ENCODE data around the gene GRM5.

GRM5 gene

GRCh38 chr11:88692306-88693086 is 373.3 kb downstream of the GRM5 start:
- no peak for DNase-seq

GRCh38 chr11:88689548-88690240 is 376.1 kb downstream of the GRM5 start:
- DNase-seq, result peak in 1 of 2 experiments; percentile 1

GRCh38 chr11:88683024-88683423 is 382.8 kb downstream of the GRM5 start:
- no peak for DNase-seq

- no peak for DNase-seq
Observed at GRCh38 chr11:88680806-88681205, 385.0 kb downstream of the GRM5 start.

GRCh38 chr11:88666364-88666763 is 399.4 kb downstream of the GRM5 start:
- no peak for DNase-seq

- DNase-seq, result no peak
Observed at GRCh38 chr11:88657076-88657738, 408.6 kb downstream of the GRM5 start.

GRCh38 chr11:88656283-88656682 is 409.5 kb downstream of the GRM5 start:
- no peak for DNase-seq

GRCh38 chr11:88655656-88656055 is 410.1 kb downstream of the GRM5 start:
- DNase-seq, result no peak

GRCh38 chr11:88655196-88655595 is 410.6 kb downstream of the GRM5 start:
- no peak for DNase-seq

GRCh38 chr11:88651556-88651955 is 414.2 kb downstream of the GRM5 start:
- DNase-seq, result no peak

- no peak for DNase-seq
Observed at GRCh38 chr11:88644724-88645123, 421.1 kb downstream of the GRM5 start.

- no peak for DNase-seq
Observed at GRCh38 chr11:88632163-88632562, 433.6 kb downstream of the GRM5 start.

GRCh38 chr11:88631497-88631896 is 434.3 kb downstream of the GRM5 start:
- DNase-seq, result no peak

GRCh38 chr11:88629496-88629895 is 436.3 kb downstream of the GRM5 start:
- no peak for DNase-seq

- DNase-seq, result no peak
Observed at GRCh38 chr11:88626216-88626615, 439.6 kb downstream of the GRM5 start.

- DNase-seq, result no peak
Observed at GRCh38 chr11:88623531-88623930, 442.3 kb downstream of the GRM5 start.

GRCh38 chr11:88620568-88621130 is 445.1 kb downstream of the GRM5 start:
- DNase-seq, result no peak

- DNase-seq, result no peak
Observed at GRCh38 chr11:88619656-88620385, 446.0 kb downstream of the GRM5 start.

- no peak for DNase-seq
Observed at GRCh38 chr11:88619071-88619425, 446.7 kb downstream of the GRM5 start.

GRCh38 chr11:88618327-88619070 is 447.3 kb downstream of the GRM5 start:
- no peak for DNase-seq

GRCh38 chr11:88617226-88617625 is 448.6 kb downstream of the GRM5 start:
- DNase-seq, result no peak

GRCh38 chr11:88604260-88604659 is 461.5 kb downstream of the GRM5 start:
- DNase-seq, result no peak

Data from stimulated activated CD4-positive, alpha-beta T cell treated with anti-CD3 and anti-CD28 coated beads, Interleukin-4, amount 100 ng/mL, for 4 hours (primary cell).